ENCODE data around the gene MALSU1.
A peak's percentile ranks its signal among the peaks of the same experiment; 100 is the strongest.

The MALSU1 gene

DNA sequence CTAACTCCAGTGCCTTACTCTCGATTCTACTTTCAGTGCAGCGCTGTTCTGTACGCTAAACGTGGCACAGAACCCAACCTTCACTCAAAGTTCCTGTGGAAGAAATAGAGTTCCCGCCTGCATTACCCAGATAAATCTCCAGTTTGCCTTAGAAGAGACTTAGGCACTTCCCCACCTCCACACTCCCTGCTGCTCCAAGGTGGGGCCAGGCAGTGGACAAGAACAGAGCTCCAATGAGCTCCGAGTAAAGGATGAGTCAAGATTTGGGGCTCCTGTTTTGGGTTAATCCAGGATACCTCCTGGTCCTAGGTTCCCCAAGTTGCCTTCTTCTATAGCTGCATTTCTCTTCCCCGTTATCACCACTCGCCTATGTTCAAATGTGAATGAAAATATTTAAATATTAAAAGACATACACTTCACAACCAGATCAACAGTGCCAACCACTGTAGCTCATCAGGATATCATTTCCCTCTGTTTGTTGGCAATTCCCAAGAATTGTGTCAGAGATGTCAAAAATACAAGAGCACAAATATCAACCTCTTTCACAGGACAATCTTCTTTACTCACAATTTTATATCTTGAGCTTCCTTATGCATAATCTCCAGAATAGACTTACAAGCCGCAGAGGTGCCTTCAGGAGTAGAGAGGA lies 48.0 kb downstream of the MALSU1 start:
- TF ChIP-seq, protein P1, sequence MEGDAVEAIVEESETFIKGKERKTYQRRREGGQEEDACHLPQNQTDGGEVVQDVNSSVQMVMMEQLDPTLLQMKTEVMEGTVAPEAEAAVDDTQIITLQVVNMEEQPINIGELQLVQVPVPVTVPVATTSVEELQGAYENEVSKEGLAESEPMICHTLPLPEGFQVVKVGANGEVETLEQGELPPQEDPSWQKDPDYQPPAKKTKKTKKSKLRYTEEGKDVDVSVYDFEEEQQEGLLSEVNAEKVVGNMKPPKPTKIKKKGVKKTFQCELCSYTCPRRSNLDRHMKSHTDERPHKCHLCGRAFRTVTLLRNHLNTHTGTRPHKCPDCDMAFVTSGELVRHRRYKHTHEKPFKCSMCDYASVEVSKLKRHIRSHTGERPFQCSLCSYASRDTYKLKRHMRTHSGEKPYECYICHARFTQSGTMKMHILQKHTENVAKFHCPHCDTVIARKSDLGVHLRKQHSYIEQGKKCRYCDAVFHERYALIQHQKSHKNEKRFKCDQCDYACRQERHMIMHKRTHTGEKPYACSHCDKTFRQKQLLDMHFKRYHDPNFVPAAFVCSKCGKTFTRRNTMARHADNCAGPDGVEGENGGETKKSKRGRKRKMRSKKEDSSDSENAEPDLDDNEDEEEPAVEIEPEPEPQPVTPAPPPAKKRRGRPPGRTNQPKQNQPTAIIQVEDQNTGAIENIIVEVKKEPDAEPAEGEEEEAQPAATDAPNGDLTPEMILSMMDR (IDR thresholded peaks at IDR 0.05; ENCODE audit: low read depth, low read length, missing control alignments) = no peak
- peak overlapping the region; percentile 21 for H3K4me3 ChIP-seq (replicated peaks; ENCODE audit: low read depth, low read length)
- DNase-seq (ENCODE audit: extremely low read depth, low read depth) = no peak

DNA sequence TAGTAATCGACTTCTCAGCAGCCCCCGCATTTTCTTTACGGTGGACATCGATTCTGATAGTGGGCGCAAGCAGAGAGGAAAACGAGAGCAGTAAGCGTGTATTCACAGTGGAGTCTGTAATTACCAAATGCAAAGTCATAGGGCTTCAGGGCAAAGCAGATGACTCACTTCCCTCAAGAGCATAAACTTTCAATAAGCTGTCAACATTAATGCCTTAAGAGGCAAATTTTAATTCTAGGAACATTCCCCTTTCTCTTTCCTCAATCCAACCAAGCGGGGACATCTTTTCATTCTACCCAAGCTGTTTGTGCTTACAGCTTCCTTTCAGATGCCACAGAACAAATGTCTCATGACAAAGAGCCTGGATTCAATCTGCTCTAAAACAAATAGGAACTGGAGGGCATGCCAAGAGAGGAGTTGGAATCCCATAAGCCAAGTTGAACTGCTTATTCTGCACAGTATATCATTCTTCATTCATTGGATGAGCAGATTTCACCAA lies 48.6 kb downstream of the MALSU1 start:
- TF ChIP-seq, protein P1 (IDR thresholded peaks at IDR 0.05; ENCODE audit: low read depth, low read length, missing control alignments) = no peak
- H3K4me3 ChIP-seq (replicated peaks; ENCODE audit: low read depth, low read length) = peak overlapping the region; percentile 21
- DNase-seq (ENCODE audit: extremely low read depth, low read depth) = peak; percentile 81

- TF ChIP-seq, protein P1 (IDR thresholded peaks at IDR 0.05; ENCODE audit: low read depth, low read length, missing control alignments) = no peak
- no peak overlapping the region for H3K4me3 ChIP-seq (replicated peaks; ENCODE audit: low read depth, low read length)
- DNase-seq (ENCODE audit: extremely low read depth, low read depth) = peak; percentile 63
Measured at GRCh38 chr7:23349484-23350157, 50.5 kb downstream of the MALSU1 start.

DNA sequence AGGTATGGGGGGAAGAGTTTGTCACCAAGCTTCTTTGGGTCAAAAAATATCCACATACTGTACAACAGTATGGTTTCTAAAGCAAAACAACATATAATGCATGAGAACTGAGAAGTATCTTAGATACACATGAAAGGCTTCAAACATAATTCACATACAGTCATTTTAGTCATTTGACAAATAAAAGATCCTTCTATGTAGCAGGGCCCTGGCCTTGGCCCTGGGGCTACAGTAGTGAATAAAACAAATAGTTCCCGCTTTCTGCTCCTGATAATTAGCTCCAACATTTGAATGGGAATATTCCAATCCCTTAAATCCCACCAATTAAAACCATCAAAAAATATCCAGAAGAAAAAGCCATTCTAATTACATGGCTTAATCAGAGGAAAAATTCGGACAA lies 51.3 kb downstream of the MALSU1 start:
- no peak for DNase-seq (ENCODE audit: extremely low read depth, low read depth)
- no peak overlapping the region for H3K4me3 ChIP-seq (replicated peaks; ENCODE audit: low read depth, low read length)
- TF ChIP-seq, protein P1 (IDR thresholded peaks at IDR 0.05; ENCODE audit: low read depth, low read length, missing control alignments) = no peak

GRCh38 chr7:23353172-23353571 lies 54.0 kb downstream of the MALSU1 start:
- TF ChIP-seq, protein P1 (IDR thresholded peaks at IDR 0.05; ENCODE audit: low read depth, low read length, missing control alignments) = no peak
- no peak for DNase-seq (ENCODE audit: extremely low read depth, low read depth)
- H3K4me3 ChIP-seq (replicated peaks; ENCODE audit: low read depth, low read length) = no peak overlapping the region

GRCh38 chr7:23356168-23356567 lies 57.0 kb downstream of the MALSU1 start:
- no peak for DNase-seq (ENCODE audit: extremely low read depth, low read depth)
- no peak overlapping the region for H3K4me3 ChIP-seq (replicated peaks; ENCODE audit: low read depth, low read length)
- TF ChIP-seq, protein P1 (IDR thresholded peaks at IDR 0.05; ENCODE audit: low read depth, low read length, missing control alignments) = no peak
